ENCODE results near the gene S100A14.
"Not testable (repeated sequence)": the region's sequence is repeated elsewhere in the genome, so short reads cannot be mapped to it uniquely, and the experiment has no call there.

The S100A14 gene

DNA sequence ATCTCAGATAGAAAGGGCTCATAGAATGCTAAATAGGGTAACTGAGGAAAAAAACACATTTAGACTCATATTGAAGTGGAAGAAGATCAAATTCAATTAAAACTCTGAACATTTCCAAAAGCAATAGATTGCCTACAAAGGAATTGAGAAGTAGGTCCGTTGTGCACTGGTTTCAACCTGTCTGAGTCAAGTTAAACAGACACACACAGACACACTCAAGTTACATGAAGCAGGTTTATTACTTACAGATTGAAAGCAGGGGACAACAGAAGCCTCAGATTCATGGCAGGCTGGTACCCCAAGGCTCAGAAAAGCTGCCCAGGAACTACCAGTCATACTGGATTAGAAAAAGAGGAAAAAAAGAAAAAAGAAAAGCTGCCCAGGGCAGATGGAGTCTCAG lies 29.8 kb downstream of the S100A14 start:
- no peak for DNase-seq (ENCODE audit: low read depth)

GRCh38 chr1:153585006-153585405 lies 31.1 kb downstream of the S100A14 start:
- DNase-seq (ENCODE audit: low read depth) = no peak

DNA sequence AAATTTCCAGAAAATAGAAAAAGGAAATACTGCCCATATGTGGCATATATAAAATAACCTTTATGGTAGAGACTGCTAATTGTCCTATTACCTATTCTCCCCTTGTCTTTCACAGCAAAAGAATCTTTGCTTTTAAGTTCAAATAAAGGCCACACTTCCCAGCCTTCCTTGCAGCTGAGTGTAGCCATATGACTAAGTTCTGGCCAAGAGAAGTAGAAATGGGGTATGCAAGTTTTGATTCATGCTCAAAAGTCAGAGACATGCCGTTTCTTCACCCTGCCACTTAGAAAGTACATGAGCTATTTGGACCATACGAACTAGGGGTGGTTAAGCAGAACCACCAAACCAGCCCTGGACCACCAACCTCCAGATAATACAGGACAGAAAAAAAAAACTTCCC lies 32.1 kb downstream of the S100A14 start:
- no peak for DNase-seq (ENCODE audit: low read depth)

DNA sequence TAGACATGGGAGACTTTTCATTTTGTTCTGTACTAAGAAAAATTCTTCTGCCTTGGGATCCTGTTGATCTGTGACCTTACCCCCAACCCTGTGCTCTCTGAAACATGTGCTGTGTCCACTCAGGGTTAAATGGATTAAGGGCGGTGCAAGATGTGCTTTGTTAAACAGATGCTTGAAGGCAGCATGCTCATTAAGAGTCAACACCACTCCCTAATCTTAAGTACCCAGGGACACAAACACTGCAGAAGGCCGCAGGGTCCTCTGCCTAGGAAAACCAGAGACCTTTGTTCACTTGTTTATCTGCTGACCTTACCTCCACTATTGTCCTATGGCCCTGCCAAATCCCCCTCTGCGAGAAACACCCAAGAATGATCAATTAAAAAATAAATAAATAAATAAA lies 32.6 kb downstream of the S100A14 start:
- not testable (repeated sequence) for DNase-seq (ENCODE audit: low read depth)

GRCh38 chr1:153582836-153583235 lies 33.3 kb downstream of the S100A14 start:
- DNase-seq (ENCODE audit: low read depth) = not testable (repeated sequence)

GRCh38 chr1:153578936-153579335 lies 37.2 kb downstream of the S100A14 start:
- no peak for DNase-seq (ENCODE audit: low read depth)

DNA sequence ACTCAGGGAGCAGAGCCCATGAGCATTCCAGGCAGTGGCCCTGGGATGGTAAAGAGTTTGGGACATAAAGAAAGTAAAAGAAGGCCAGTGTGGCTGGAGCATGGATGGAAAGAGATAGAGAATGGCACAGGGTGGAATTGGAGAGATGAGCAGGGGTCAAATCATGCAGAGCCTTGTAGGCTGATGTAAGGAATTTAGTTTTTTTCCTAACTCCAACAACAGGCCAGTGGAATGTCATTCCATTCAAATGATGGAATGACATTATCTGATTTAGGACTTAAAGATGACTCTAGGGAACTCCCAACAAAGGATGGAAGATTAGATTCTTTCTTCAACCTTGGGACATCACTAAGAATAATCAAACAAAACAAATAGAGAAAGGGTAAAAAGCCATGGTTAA lies 37.6 kb downstream of the S100A14 start:
- no peak for DNase-seq (ENCODE audit: low read depth)

DNA sequence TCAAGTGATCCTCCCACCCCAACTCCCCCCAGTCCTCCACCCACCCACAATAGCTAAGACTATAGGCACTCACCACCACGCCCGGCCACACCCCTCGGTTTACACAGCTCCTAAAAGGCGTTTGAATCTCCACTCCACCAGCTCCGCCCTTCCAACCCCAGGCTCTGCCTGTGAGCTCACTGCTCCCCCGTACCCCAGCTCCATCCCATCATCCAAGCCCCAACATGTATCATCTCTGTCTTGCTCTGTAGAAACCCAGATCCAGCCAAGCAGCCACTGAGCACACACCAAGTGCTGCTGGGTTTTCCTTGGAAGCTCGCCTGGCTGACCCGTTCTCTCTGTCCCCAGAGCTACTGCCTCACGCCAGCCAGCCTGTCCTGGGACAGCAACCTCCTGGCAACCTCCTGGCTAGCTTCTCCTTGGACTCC lies 38.5 kb downstream of the S100A14 start:
- no peak for DNase-seq (ENCODE audit: low read depth)

DNA sequence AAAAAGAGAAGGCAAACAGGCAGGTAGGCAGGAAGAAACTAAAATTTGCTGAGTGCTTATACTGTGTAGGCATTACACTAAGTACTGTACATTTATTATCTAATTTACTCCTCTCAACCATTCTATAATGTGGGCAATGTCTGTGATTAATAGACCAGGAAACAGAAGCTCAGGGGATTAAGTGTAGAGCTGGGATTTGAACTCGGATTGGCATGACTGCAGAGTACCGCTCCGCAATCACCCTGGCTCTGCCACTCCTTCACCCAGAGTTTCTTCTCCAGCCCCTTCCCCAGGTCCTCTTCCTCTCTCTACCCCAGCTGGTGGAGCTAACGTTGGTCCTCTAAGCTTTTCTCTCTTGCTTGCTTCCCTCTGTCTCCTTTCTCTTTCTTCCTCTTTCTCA lies 39.0 kb downstream of the S100A14 start:
- no peak for DNase-seq (ENCODE audit: low read depth)

DNA sequence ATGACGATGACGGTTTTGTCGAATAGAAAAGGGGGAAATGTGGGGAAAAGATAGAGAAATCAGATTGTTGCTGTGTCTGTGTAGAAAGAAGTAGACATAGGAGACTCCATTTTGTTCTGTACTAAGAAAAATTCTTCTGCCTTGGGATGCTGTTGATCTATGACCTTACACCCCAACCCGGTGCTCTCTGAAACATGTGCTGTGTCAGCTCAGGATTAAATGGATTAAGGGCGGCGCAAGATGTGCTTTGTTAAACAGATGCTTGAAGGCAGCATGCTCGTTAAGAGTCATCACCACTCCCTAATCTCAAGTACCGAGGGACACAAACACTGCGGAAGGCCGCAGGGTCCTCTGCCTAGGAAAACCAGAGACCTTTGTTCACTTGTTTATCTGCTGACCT lies 40.6 kb downstream of the S100A14 start:
- DNase-seq (ENCODE audit: low read depth) = not testable (repeated sequence)

DNA sequence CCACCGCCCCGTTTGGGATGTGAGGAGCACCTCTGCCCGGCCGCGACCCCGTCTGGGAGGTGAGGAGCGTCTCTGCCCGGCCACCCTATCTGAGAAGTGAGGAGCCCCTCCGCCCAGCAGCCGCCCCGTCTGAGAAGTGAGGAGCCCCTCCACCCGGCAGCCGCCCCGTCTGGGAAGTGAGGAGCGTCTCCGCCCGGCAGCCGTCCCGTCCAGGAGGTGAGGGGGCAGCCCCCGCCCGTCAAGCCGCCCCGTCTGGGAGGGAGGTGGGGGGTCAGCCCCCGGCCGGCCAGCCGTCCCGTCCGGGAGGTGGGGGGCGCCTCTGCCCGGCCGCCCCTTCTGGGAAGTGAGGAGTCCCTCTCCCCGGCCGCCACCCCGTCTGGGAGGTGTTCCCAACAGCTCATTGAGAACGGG lies 41.0 kb downstream of the S100A14 start:
- not testable (repeated sequence) for DNase-seq (ENCODE audit: low read depth)

DNA sequence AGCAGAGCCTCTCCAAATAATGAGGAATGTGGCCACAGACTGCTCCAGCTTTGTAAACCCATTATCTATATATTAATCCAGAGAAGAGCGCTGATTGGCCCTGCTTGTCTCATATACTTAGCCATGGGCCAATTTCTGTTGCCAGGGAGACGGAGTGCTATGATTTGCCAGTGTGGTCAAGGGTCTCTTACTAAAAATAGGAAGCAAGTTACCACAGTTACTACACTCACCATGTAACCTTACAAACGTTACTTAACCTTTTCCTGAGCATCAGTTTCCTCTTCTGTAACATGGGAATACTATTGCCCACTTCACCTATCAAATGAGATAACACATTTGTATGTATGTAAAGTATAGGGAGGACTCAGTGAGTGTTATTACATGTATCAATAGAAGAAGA lies 42.8 kb downstream of the S100A14 start:
- no peak for DNase-seq (ENCODE audit: low read depth)

- peak; percentile 60 for DNase-seq (ENCODE audit: low read depth)
Observed at GRCh38 chr1:153572569-153573015, 43.5 kb downstream of the S100A14 start.

- no peak for DNase-seq (ENCODE audit: low read depth)
Observed at GRCh38 chr1:153571706-153572105, 44.4 kb downstream of the S100A14 start.

GRCh38 chr1:153570874-153571273 lies 45.3 kb downstream of the S100A14 start:
- DNase-seq (ENCODE audit: low read depth) = no peak

- DNase-seq (ENCODE audit: low read depth) = no peak
Observed at GRCh38 chr1:153569465-153569864, 46.7 kb downstream of the S100A14 start.

GRCh38 chr1:153568367-153569099 lies 47.6 kb downstream of the S100A14 start:
- DNase-seq (ENCODE audit: low read depth) = peak; percentile 82

DNA sequence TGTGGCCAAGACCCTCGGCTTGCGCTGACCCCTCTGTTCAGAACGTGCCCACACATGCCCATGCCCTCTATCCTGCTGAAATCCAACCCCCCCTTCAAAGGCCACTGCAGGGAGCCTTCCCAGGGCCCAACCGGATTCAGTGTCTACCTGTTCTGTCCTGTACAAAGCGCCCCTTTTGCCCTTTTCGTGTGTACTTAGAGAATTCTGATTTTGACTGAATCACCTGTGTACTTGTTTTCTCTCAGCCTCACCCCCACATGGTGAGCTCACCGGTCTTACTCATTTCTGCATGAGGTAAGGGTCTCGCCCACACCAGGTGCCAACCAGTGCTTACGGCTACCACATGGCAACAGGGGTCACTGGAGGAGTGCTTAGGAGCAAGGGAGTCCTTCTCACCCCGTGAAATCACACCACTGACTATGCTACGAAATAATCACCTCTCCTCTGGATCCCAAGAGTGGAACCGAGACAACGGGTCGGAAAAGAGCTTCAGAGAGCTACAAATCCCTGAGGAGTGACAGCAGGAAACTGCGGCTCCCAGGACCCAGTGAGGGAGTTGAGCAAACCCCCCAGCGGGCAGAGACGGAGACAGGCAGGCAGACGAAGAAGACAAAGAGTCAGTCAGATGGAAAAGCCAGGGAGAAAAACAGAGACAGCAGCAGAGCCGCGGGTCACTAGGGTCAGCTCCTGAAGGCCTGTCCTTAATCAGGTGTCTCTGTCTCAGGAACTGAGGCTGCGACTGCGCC lies 48.3 kb downstream of the S100A14 start:
- peak; percentile 61 for DNase-seq (ENCODE audit: low read depth)

- peak; percentile 87 for DNase-seq (ENCODE audit: low read depth)
Observed at GRCh38 chr1:153566414-153567371, 49.4 kb downstream of the S100A14 start.

DNA sequence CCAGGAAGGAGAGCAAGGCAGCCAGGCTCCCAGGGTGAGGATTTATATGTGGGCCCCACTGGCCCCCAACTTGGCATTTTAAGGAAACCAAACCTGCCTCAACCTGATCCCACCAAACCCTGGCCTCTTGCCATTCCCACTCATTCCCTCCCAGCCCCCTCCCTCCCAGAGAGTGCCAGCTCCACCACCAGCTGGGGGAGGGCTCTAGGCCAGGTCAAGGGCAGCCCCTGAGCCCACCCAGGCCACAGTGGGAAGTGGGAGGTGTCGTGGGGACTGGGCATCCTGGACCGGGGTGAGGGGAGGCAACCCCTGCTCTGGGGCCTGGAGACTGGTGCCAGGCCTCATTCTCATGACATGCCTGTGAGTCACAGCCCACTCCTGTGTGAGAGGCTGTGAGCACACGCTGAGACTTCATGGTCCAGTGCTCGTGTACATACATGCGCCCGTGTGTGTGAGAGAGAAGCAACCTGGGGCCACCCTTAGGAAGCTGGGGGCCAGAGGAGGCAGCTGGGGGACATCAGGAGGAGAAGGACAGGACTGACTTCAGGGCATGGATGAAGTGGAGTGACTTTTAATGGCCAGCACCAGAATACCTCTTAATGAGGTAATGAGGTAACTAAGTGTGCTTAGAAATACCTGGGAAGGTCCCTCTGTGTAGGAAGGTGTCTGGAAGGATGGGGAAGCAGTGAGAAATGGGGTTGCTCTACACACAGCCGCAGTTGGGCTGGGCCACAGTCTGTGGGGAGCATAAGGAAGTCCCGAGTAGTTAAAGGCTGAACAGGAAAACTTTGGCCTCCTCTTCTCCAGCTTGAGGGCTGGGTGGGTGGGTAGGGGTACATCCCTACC lies 50.4 kb downstream of the S100A14 start, which contains the start of gene S100A2:
S100A2 (minus strand) TSS at position 316 of the 846 bp plus-strand sequence. CDS start 1,967 bp downstream, outside the sequence.
- peak; percentile 57 for DNase-seq (ENCODE audit: low read depth)

Data from activated T-cell treated with anti-CD3 and anti-CD28 coated beads for 48 hours (primary cell).